Measurements from ENCODE around the gene ASAP3.

- TF ChIP-seq CTCF (conservative IDR thresholded peaks at IDR 0.05; ENCODE audit: low read depth, low read length) = no peak
- no peak for TF ChIP-seq RAD21 (IDR thresholded peaks at IDR 0.05; ENCODE audit: low read length)
- TF ChIP-seq POLR2A (IDR thresholded peaks at IDR 0.05; ENCODE audit: low read depth, low read length) = no peak
- TF ChIP-seq, protein P1, sequence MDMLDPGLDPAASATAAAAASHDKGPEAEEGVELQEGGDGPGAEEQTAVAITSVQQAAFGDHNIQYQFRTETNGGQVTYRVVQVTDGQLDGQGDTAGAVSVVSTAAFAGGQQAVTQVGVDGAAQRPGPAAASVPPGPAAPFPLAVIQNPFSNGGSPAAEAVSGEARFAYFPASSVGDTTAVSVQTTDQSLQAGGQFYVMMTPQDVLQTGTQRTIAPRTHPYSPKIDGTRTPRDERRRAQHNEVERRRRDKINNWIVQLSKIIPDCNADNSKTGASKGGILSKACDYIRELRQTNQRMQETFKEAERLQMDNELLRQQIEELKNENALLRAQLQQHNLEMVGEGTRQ (IDR thresholded peaks at IDR 0.05; ENCODE audit: low read depth, low read length) = no peak
- no peak for TF ChIP-seq MXI1 (IDR thresholded peaks at IDR 0.05; ENCODE audit: borderline replicate concordance, low read depth, low read length)
- TF ChIP-seq RFX5 (IDR thresholded peaks at IDR 0.05; ENCODE audit: low read depth, low read length) = no peak
- TF ChIP-seq CEBPB (IDR thresholded peaks at IDR 0.05; ENCODE audit: low read depth, low read length) = no peak
- TF ChIP-seq SMC3 (IDR thresholded peaks at IDR 0.05; ENCODE audit: low read depth, low read length) = no peak
- TF ChIP-seq BHLHE40 (IDR thresholded peaks at IDR 0.05; ENCODE audit: low read depth, low read length) = no peak
- no peak for TF ChIP-seq MAFK (IDR thresholded peaks at IDR 0.05; ENCODE audit: low read depth, low read length)
- no peak for TF ChIP-seq CHD1 (IDR thresholded peaks at IDR 0.05; ENCODE audit: low read depth, low read length)
- no peak for TF ChIP-seq FOS (IDR thresholded peaks at IDR 0.05; ENCODE audit: low read depth, low read length)
- no peak for TF ChIP-seq ELK1 (IDR thresholded peaks at IDR 0.05; ENCODE audit: borderline replicate concordance, low read depth, low read length)
- TF ChIP-seq MAZ (IDR thresholded peaks at IDR 0.05; ENCODE audit: borderline replicate concordance, low read depth, low read length) = no peak
These were observed 5.9 kb upstream of the ASAP3 start for GRCh38 chr1:23489842-23490241.
